GM19463 (cell line): Measurements from ENCODE around the gene ESYT2.
A peak's percentile ranks its signal among the peaks of the same experiment; 100 is the strongest.

Source experiments
- ATAC-seq: cut with Tn5 transposase; IDR thresholded peaks from one replicate; pipeline ENCODE4 v1.9.1; 2021; ENCODE audit warnings: mild to moderate bottlenecking, moderate library complexity; ENCODE audit not compliant: unreplicated experiment

ESYT2 gene

GRCh38 chr7:158827411-158828132 lies 1.7 kb downstream of the ESYT2 start:
- no peak for ATAC-seq

GRCh38 chr7:158825628-158826289 lies 3.5 kb downstream of the ESYT2 start:
- no peak for ATAC-seq

- peak; percentile 58 for ATAC-seq
Observed at GRCh38 chr7:158824028-158824427, 5.3 kb downstream of the ESYT2 start.

- no peak for ATAC-seq
Observed at GRCh38 chr7:158821171-158822031, 7.9 kb downstream of the ESYT2 start.

- no peak for ATAC-seq
Observed at GRCh38 chr7:158820656-158821055, 8.7 kb downstream of the ESYT2 start.

GRCh38 chr7:158819571-158820203 lies 9.6 kb downstream of the ESYT2 start:
- no peak for ATAC-seq

- peak; percentile 85 for ATAC-seq
Observed at GRCh38 chr7:158818325-158819213, 10.7 kb downstream of the ESYT2 start.

- ATAC-seq, result no peak
Observed at GRCh38 chr7:158816995-158817394, 12.3 kb downstream of the ESYT2 start.

- no peak for ATAC-seq
Observed at GRCh38 chr7:158816271-158816670, 13.0 kb downstream of the ESYT2 start.

- no peak for ATAC-seq
Observed at GRCh38 chr7:158815800-158816128, 13.5 kb downstream of the ESYT2 start.

GRCh38 chr7:158815083-158815799 lies 14.1 kb downstream of the ESYT2 start:
- no peak for ATAC-seq

- no peak for ATAC-seq
Observed at GRCh38 chr7:158814637-158815036, 14.7 kb downstream of the ESYT2 start.

- ATAC-seq, result no peak
Observed at GRCh38 chr7:158812684-158813083, 16.6 kb downstream of the ESYT2 start.

GRCh38 chr7:158811894-158812293 lies 17.4 kb downstream of the ESYT2 start:
- ATAC-seq, result no peak

GRCh38 chr7:158811461-158811860 lies 17.8 kb downstream of the ESYT2 start:
- no peak for ATAC-seq

- ATAC-seq, result no peak
Observed at GRCh38 chr7:158810846-158811245, 18.5 kb downstream of the ESYT2 start.

- peak; percentile 97 for ATAC-seq
Observed at GRCh38 chr7:158809596-158809995, 19.7 kb downstream of the ESYT2 start.

- no peak for ATAC-seq
Observed at GRCh38 chr7:158808126-158808525, 21.2 kb downstream of the ESYT2 start.

- ATAC-seq, result no peak
Observed at GRCh38 chr7:158805937-158806336, 23.4 kb downstream of the ESYT2 start.

GRCh38 chr7:158805414-158805813 lies 23.9 kb downstream of the ESYT2 start:
- no peak for ATAC-seq
